ENCODE results near the gene MYH10.

DNA sequence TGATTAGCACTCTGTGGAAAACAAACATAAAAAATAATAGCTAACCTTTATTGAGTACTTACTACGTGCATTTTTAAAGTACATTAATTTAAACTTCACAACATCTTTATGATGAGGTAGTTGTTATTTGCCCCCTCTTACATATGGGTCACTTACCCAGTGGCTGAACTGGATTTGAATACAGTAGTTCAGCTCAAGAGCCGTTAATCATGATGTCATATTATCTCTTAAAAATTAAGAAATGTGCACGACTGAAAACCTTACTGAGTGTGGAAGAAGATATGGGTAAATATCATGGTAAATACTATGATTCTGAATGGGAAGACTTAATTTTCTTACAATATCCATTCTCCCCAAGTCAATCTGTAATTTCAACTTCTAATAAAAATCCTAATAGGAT, 177.2 kb downstream of the MYH10 start:
- TF ChIP-seq EZH2 (IDR thresholded peaks at IDR 0.05; ENCODE audit: borderline replicate concordance, low read depth, low read length, severe bottlenecking) (no peak), CTCF (IDR thresholded peaks at IDR 0.05; ENCODE audit: borderline replicate concordance, extremely low read depth, low read length, poor library complexity, severe bottlenecking) (no peak)

Data from DND-41 (cell line).